A673 (cell line): ENCODE data around the gene EPHA8. TPM values are rescaled to one million over a fixed set of nuclear protein-coding genes. Genes with fewer than 3 reads are reported as not detected.

Experiments used
- BruUV-seq: library from RNA; stranded (reverse); fragments of 400-500 nt; replicated peaks from 2 replicates; lab custom pipeline; 2021; lab: Mats Ljungman, UMichigan
- CTCF ChIA-PET: fragments of 300-600 bp; sonication (Branson Sonifier 250); formaldehyde crosslinking; loops from one replicate; lab custom pipeline; 2022; ENCODE audit warnings: antibody characterized with exemption; lab: Charles Lee
- POLR2A ChIA-PET: fragments of 300-600 bp; sonication (Branson Sonifier 250); formaldehyde crosslinking; loops from one replicate; lab custom pipeline; 2022; ENCODE audit warnings: antibody characterized with exemption; ENCODE audit not compliant: low non-redundant PET; lab: Charles Lee
- DNase-seq: peaks from one replicate; pipeline ENCODE4 v3.0.0-alpha.2; 2015; ENCODE audit warnings: low spot score
- H3K27ac ChIP-seq: fragments of 200-600 bp; sonication (generic); 2 replicates; pipeline ENCODE4 v1.5.1; 2016; ENCODE audit warnings: mixed run types, low read depth, mild to moderate bottlenecking, mixed read lengths, antibody characterized with exemption, low read length; ENCODE audit not compliant: poor library complexity, severe bottlenecking
- H3K27me3 ChIP-seq: fragments of 200-600 bp; sonication (generic); replicated peaks from 2 replicates; pipeline ENCODE4 v1.6.1; 2017; ENCODE audit warnings: mixed run types, low read depth, mild to moderate bottlenecking, mixed read lengths, antibody characterized with exemption, low read length; ENCODE audit not compliant: insufficient read depth, poor library complexity
- H3K36me3 ChIP-seq: fragments of 200-600 bp; sonication (generic); 2 replicates; pipeline ENCODE4 v1.6.1; 2016; ENCODE audit warnings: mixed run types, mild to moderate bottlenecking, mixed read lengths, antibody characterized with exemption, low read length; ENCODE audit not compliant: insufficient read depth, poor library complexity, severe bottlenecking
- H3K4me1 ChIP-seq: fragments of 200-600 bp; sonication (generic); 2 replicates; pipeline ENCODE4 v1.6.1; 2017; ENCODE audit warnings: mixed run types, mild to moderate bottlenecking, mixed read lengths, antibody characterized with exemption, low read length; ENCODE audit not compliant: insufficient read depth, poor library complexity, severe bottlenecking
- H3K4me3 ChIP-seq: fragments of 200-600 bp; sonication (generic); 2 replicates; pipeline ENCODE4 v1.5.1; 2016; ENCODE audit warnings: low read depth, mixed run types, mild to moderate bottlenecking, mixed read lengths, low read length; ENCODE audit not compliant: poor library complexity, severe bottlenecking
- H3K9me3 ChIP-seq: fragments of 200-600 bp; sonication (generic); 2 replicates; pipeline ENCODE4 v1.6.1; 2016; ENCODE audit warnings: mixed run types, low read depth, mild to moderate bottlenecking, mixed read lengths, antibody characterized with exemption, low read length; ENCODE audit not compliant: poor library complexity, severe bottlenecking
- CTCF ChIP-seq: fragments of 300-800, 200-600 bp; sonication (generic); conservative IDR thresholded peaks from 2 replicates; pipeline ENCODE4 v1.5.1; 2017; ENCODE audit warnings: low read depth, mild to moderate bottlenecking, antibody characterized with exemption, low read length, moderate library complexity, mixed read lengths
- EZH2 ChIP-seq: fragments of 200-600 bp; sonication (generic); IDR thresholded peaks from 2 replicates; pipeline ENCODE4 v1.6.1; 2017; ENCODE audit warnings: borderline replicate concordance, low read depth, mild to moderate bottlenecking, mixed read lengths, antibody characterized with exemption, low read length; ENCODE audit not compliant: poor library complexity, severe bottlenecking
- intact Hi-C: fragments of 100-400 bp; cut with micrococcal nuclease; formaldehyde crosslinking; loops from one replicate; pipeline ENCODE4 v1.10.0; 2022; ENCODE audit not compliant: unreplicated experiment
- total RNA-seq: library from RNA; stranded (reverse); gene quantifications from 2 replicates; pipeline ENCODE4 v1.2.3, GENCODE V29; 2021

The EPHA8 gene
- total RNA-seq, 1 experiment from 2014 or later, result not detected

- Histone ChIP-seq H3K9me3 (no peaks in the 10 kb centered on the region), H3K4me3 (no peak overlapping the region), H3K4me1 (no peaks in the 10 kb centered on the region), H3K36me3 (no peaks in the 10 kb centered on the region), H3K27me3 (peaks cover 54% of the 10 kb centered on the region), H3K27ac (no peak overlapping the region)
- no peak for TF ChIP-seq CTCF
- no peak for TF ChIP-seq EZH2
- no TSS peak for BruUV-seq
- CTCF ChIA-PET, result no interaction called here
- no peak for DNase-seq
- intact Hi-C loops, result no loop called here
- POLR2A ChIA-PET, result no interaction called here
These were observed 16.0 kb upstream of the EPHA8 start for GRCh38 chr1:22547186-22547817.

- H3K4me1 ChIP-seq, result no peaks in the 10 kb centered on the region
- no peak for TF ChIP-seq CTCF
- H3K4me3 ChIP-seq, result no peak overlapping the region
- intact Hi-C loops, result no loop called here
- no peak overlapping the region for H3K27ac ChIP-seq
- no peak for DNase-seq
- BruUV-seq, result no TSS peak
- ChIA-PET POLR2A (no interaction called here), CTCF (no interaction called here)
- H3K36me3 ChIP-seq, result no peaks in the 10 kb centered on the region
- H3K27me3 ChIP-seq, result peaks cover 60% of the 10 kb centered on the region
- no peaks in the 10 kb centered on the region for H3K9me3 ChIP-seq
These were observed 15.3 kb upstream of the EPHA8 start for GRCh38 chr1:22547818-22548462.

- H3K36me3 ChIP-seq, result no peaks in the 10 kb centered on the region
- CTCF ChIA-PET, result no interaction called here
- H3K27ac ChIP-seq, result no peak overlapping the region
- TF ChIP-seq EZH2, result no peak
- TF ChIP-seq CTCF, result no peak
- POLR2A ChIA-PET, result no interaction called here
- peaks cover 64% of the 10 kb centered on the region for H3K27me3 ChIP-seq
- no TSS peak for BruUV-seq
- DNase-seq, result no peak
- H3K4me1 ChIP-seq, result no peaks in the 10 kb centered on the region
- intact Hi-C loops, result no loop called here
- H3K9me3 ChIP-seq, result no peaks in the 10 kb centered on the region
- no peak overlapping the region for H3K4me3 ChIP-seq
These were observed 13.3 kb upstream of the EPHA8 start for GRCh38 chr1:22550021-22550420.
